H9 (cell line): ENCODE results near the gene MYRIP. TPM values are rescaled to one million over a fixed set of nuclear protein-coding genes. Genes with fewer than 3 reads are reported as not detected.

ENCODE experiments used
- DNase-seq: peaks from one replicate; pipeline ENCODE4 v3.0.0-alpha.2; 2017
- H2AFZ ChIP-seq: one replicate; pipeline ENCODE4 v1.6.1; 2013; ENCODE audit warnings: mild to moderate bottlenecking, low read length, control low read depth, moderate library complexity
- H2AK5ac ChIP-seq: 2 replicates; pipeline ENCODE4 v1.6.1; 2013; ENCODE audit warnings: low read length, control low read depth, mixed read lengths; ENCODE audit not compliant: insufficient read length
- H2BK120ac ChIP-seq: one replicate; pipeline ENCODE4 v1.6.1; 2013; ENCODE audit warnings: low read depth, mild to moderate bottlenecking, low read length, control low read depth, inconsistent platforms; ENCODE audit not compliant: poor library complexity, severe bottlenecking
- H2BK12ac ChIP-seq: 2 replicates; pipeline ENCODE4 v1.6.1; 2013; ENCODE audit warnings: low read length, control low read depth, mixed read lengths, low read depth; ENCODE audit not compliant: insufficient read length
- H2BK15ac ChIP-seq: 2 replicates; pipeline ENCODE4 v1.6.1; 2013; ENCODE audit warnings: low read depth, low read length, control low read depth
- H2BK20ac ChIP-seq: one replicate; pipeline ENCODE4 v1.6.1; 2013; ENCODE audit warnings: low read depth, mild to moderate bottlenecking, low read length, control low read depth, inconsistent platforms; ENCODE audit not compliant: poor library complexity, severe bottlenecking
- H2BK5ac ChIP-seq: 2 replicates; pipeline ENCODE4 v1.6.1; 2013; ENCODE audit warnings: low read length, control low read depth, mixed read lengths; ENCODE audit not compliant: insufficient read length
- H3K14ac ChIP-seq: 2 replicates; pipeline ENCODE4 v1.6.1; 2013; ENCODE audit warnings: low read length, control low read depth; ENCODE audit not compliant: insufficient read depth
- H3K18ac ChIP-seq: 2 replicates; pipeline ENCODE4 v1.6.1; 2013; ENCODE audit warnings: low read depth, mild to moderate bottlenecking, mixed read lengths, low read length, control low read depth; ENCODE audit not compliant: insufficient read length
- H3K23ac ChIP-seq: 2 replicates; pipeline ENCODE4 v1.6.1; 2013; ENCODE audit warnings: low read length, control low read depth, mixed read lengths, low read depth; ENCODE audit not compliant: insufficient read length
- H3K23me2 ChIP-seq: 2 replicates; pipeline ENCODE4 v1.6.1; 2013; ENCODE audit warnings: low read depth, mild to moderate bottlenecking, mixed read lengths, low read length, control low read depth; ENCODE audit not compliant: insufficient read length, poor library complexity, severe bottlenecking
- H3K27ac ChIP-seq: 2 replicates; pipeline ENCODE4 v1.5.1; 2013; ENCODE audit warnings: low read length, control low read depth, mixed read lengths, low read depth; ENCODE audit not compliant: insufficient read length
- H3K27me3 ChIP-seq: 2 replicates; pipeline ENCODE4 v1.6.1; 2013; ENCODE audit warnings: low read length, control low read depth, inconsistent platforms; ENCODE audit not compliant: insufficient read depth
- H3K4ac ChIP-seq: 2 replicates; pipeline ENCODE4 v1.6.1; 2013; ENCODE audit warnings: low read depth, mild to moderate bottlenecking, control low read depth, inconsistent platforms, low read length, moderate library complexity
- H3K4me1 ChIP-seq: 2 replicates; pipeline ENCODE4 v1.6.1; 2013; ENCODE audit warnings: low read length, control low read depth, inconsistent platforms; ENCODE audit not compliant: insufficient read depth
- H3K4me2 ChIP-seq: 2 replicates; pipeline ENCODE4 v1.6.1; 2013; ENCODE audit warnings: low read length, control low read depth, mixed read lengths; ENCODE audit not compliant: insufficient read length, insufficient read depth
- H3K56ac ChIP-seq: 2 replicates; pipeline ENCODE4 v1.6.1; 2013; ENCODE audit warnings: low read depth, mild to moderate bottlenecking, mixed read lengths, low read length, control low read depth; ENCODE audit not compliant: insufficient read length
- H3K79me1 ChIP-seq: 2 replicates; pipeline ENCODE4 v1.6.1; 2013; ENCODE audit warnings: low read depth, mild to moderate bottlenecking, moderate library complexity, low read length, control low read depth, inconsistent platforms; ENCODE audit not compliant: insufficient read depth, poor library complexity, severe bottlenecking
- H3K79me2 ChIP-seq: 2 replicates; pipeline ENCODE4 v1.6.1; 2013; ENCODE audit warnings: low read length, control low read depth, inconsistent platforms; ENCODE audit not compliant: insufficient read depth
- H3K9ac ChIP-seq: 2 replicates; pipeline ENCODE4 v1.6.1; 2013; ENCODE audit warnings: low read length, control low read depth, mixed read lengths; ENCODE audit not compliant: insufficient read length; ENCODE audit errors: extremely low read depth
- H3K9me3 ChIP-seq: one replicate; pipeline ENCODE4 v1.6.1; 2013; ENCODE audit warnings: low read depth, low read length, inconsistent platforms; ENCODE audit not compliant: control insufficient read depth
- H3T11ph ChIP-seq: one replicate; pipeline ENCODE4 v1.6.1; 2013; ENCODE audit warnings: mild to moderate bottlenecking, low read length, control low read depth, inconsistent platforms
- H4K20me1 ChIP-seq: one replicate; pipeline ENCODE4 v1.6.1; 2013; ENCODE audit not compliant: control insufficient read depth, insufficient read length, insufficient read depth
- H4K5ac ChIP-seq: 2 replicates; pipeline ENCODE4 v1.6.1; 2013; ENCODE audit warnings: low read depth, mild to moderate bottlenecking, mixed read lengths, low read length, control low read depth; ENCODE audit not compliant: insufficient read length
- H4K8ac ChIP-seq: replicated peaks from 2 replicates; pipeline ENCODE4 v1.6.1; 2013; ENCODE audit warnings: low read length, control low read depth, mixed read lengths, low read depth; ENCODE audit not compliant: insufficient read length
- H4K91ac ChIP-seq: 2 replicates; pipeline ENCODE4 v1.6.1; 2013; ENCODE audit warnings: low read depth, mild to moderate bottlenecking, moderate library complexity, mixed read lengths, low read length, control low read depth; ENCODE audit not compliant: insufficient read length
- H3K27ac Mint-ChIP-seq, 3 experiments: 2 replicates in 2 of 3; 3 replicates in 1 of 3; pipeline ENCODE4 v1.8.0; 2020 to 2021; ENCODE audit warnings: mixed read lengths in 3 of 3, mild to moderate bottlenecking in 1 of 3, moderate library complexity in 1 of 3
- H3K27me3 Mint-ChIP-seq: 2 replicates; pipeline ENCODE4 v1.8.0; 2021; ENCODE audit warnings: low read depth, mild to moderate bottlenecking, moderate library complexity, mixed read lengths
- H3K36me3 Mint-ChIP-seq, 3 experiments: 2 replicates in 2 of 3; 3 replicates in 1 of 3; pipeline ENCODE4 v1.8.0; 2020 to 2021; ENCODE audit warnings: low read depth in 3 of 3, mixed read lengths in 3 of 3; ENCODE audit not compliant: insufficient read depth in 1 of 3
- H3K4me1 Mint-ChIP-seq, 2 experiments: 2 replicates each; pipeline ENCODE4 v1.8.0; 2020; ENCODE audit warnings: mixed read lengths in 2 of 2
- H3K4me3 Mint-ChIP-seq, 2 experiments: 2 replicates in 1 of 2; 3 replicates in 1 of 2; pipeline ENCODE4 v1.8.0; 2020 to 2021; ENCODE audit warnings: mild to moderate bottlenecking in 2 of 2, mixed read lengths in 2 of 2, moderate library complexity in 1 of 2
- H3K9me3 Mint-ChIP-seq, 2 experiments: 2 replicates in 1 of 2; 3 replicates in 1 of 2; pipeline ENCODE4 v1.8.0; 2020; ENCODE audit warnings: mild to moderate bottlenecking in 2 of 2, mixed read lengths in 2 of 2, moderate library complexity in 1 of 2
- CTCF ChIP-seq: fragments of 200-600 bp; sonication (generic); conservative IDR thresholded peaks from 3 replicates; pipeline ENCODE4 v1.8.0; 2021; ENCODE audit warnings: antibody characterized with exemption, mild to moderate bottlenecking
- WGBS: extraction: QIAGEN DNeasy Blood & Tissue Kit; methylation state at CpG from one replicate; pipeline ENCODE4 v1.1.7; 2013; ENCODE audit warnings: missing lambda C conversion rate, low lambda C conversion rate, mixed read lengths; ENCODE audit not compliant: insufficient read length; ENCODE audit errors: extremely low coverage; 5-methylcytosine and 5-hydroxymethylcytosine counted together
- total RNA-seq: library from RNA; stranded (reverse); gene quantifications from 2 replicates; pipeline ENCODE4 v1.2.1, GENCODE V29; 2021

MYRIP gene
- total RNA-seq, 1 experiment from 2014 or later: 1.8 TPM

DNA sequence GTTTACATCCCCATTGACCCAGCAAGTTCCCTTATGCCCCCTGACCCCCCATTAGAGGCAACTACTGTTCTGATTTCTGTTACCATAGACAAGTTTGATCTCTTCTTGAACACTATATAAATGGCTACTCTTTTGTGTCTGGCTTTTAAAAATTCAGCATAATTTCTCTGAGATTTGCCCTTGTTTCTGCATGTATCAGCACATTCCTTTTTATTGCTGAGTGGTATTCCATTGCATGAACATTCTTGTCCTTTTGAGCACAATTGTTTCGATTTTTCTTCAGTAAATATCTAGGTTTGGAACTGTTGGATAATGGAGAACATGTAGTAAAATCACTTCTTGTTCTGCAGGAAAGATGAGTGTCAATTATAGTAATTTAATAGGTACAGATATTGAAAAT is 49.1 kb upstream of the MYRIP start:
- Mint-ChIP-seq H3K36me3 (peaks cover 0 to 2% (median 0%) of the 10 kb centered on the region in 3 experiments; a peak in 1 of 7 replicates), H3K4me1 (no peaks in the 10 kb centered on the region), H3K4me3 (no peak overlapping the region), H3K27me3 (no peaks in the 10 kb centered on the region; the same call in 1 of the 2 replicates), H3K27ac (no peak overlapping the region), H3K9me3 (peaks cover 3 to 7% of the 10 kb centered on the region in 2 experiments; a peak in 4 of 5 replicates)
- Histone ChIP-seq H3K18ac (no peak overlapping the region), H4K8ac (no peak overlapping the region), H3K4me1 (no peaks in the 10 kb centered on the region), H3K79me1 (no peaks in the 10 kb centered on the region), H3K4me2 (no peak overlapping the region), H2AK5ac (no peak overlapping the region), H3K27ac (no peak overlapping the region), H4K20me1 (no peaks in the 10 kb centered on the region), H3T11ph (no peak overlapping the region), H3K23ac (no peak overlapping the region), H3K79me2 (no peaks in the 10 kb centered on the region), H3K23me2 (no peaks in the 10 kb centered on the region), H2BK120ac (no peak overlapping the region), H2BK15ac (no peak overlapping the region), H4K5ac (no peak overlapping the region), H3K14ac (no peak overlapping the region), H3K9me3 (no peaks in the 10 kb centered on the region), H3K27me3 (no peaks in the 10 kb centered on the region), H3K56ac (no peak overlapping the region), H4K91ac (no peak overlapping the region), H2BK5ac (no peak overlapping the region), H2BK20ac (no peak overlapping the region), H2BK12ac (no peak overlapping the region), H2AFZ (no peak overlapping the region), H3K9ac (no peak overlapping the region), H3K4ac (no peak overlapping the region)
- DNase-seq: no peak
- no CpG with 5 or more reads among the region's 1 CpG for WGBS
- no peak for TF ChIP-seq CTCF
